HEK293T (cell line): ENCODE data around the gene SUSD3.

ENCODE experiments used
- BHLHE40 ChIP-seq: fragments of 450-650 bp; IDR thresholded peaks from 2 replicates; pipeline ENCODE4 v1.6.1; 2016; ENCODE audit warnings: mild to moderate bottlenecking, moderate library complexity, borderline replicate concordance
- CTBP1 ChIP-seq: fragments of 450-650 bp; IDR thresholded peaks from 2 replicates; pipeline ENCODE4 v1.6.1; 2016; ENCODE audit warnings: borderline replicate concordance
- ELF4 ChIP-seq: fragments of 450-650 bp; IDR thresholded peaks from 2 replicates; pipeline ENCODE4 v1.6.1; 2017; ENCODE audit warnings: antibody characterized with exemption
- FOXA1 ChIP-seq: fragments of 450-650 bp; IDR thresholded peaks from 2 replicates; pipeline ENCODE4 v1.6.1; 2016; ENCODE audit warnings: mild to moderate bottlenecking
- FOXK2 ChIP-seq: fragments of 450-650 bp; IDR thresholded peaks from 2 replicates; pipeline ENCODE4 v1.6.1; 2016; ENCODE audit warnings: mild to moderate bottlenecking
- LEF1 ChIP-seq: fragments of 450-650 bp; IDR thresholded peaks from 2 replicates; pipeline ENCODE4 v1.6.1; 2017; ENCODE audit warnings: mild to moderate bottlenecking, borderline replicate concordance
- SP1 ChIP-seq: fragments of 450-650 bp; IDR thresholded peaks from 2 replicates; pipeline ENCODE4 v1.6.1; 2017
- SUZ12 ChIP-seq: fragments of 450-650 bp; IDR thresholded peaks from 2 replicates; pipeline ENCODE4 v1.6.1; 2016; ENCODE audit warnings: mild to moderate bottlenecking
- ZNF384 ChIP-seq: fragments of 450-650 bp; IDR thresholded peaks from 2 replicates; pipeline ENCODE4 v1.6.1; 2016
- TF ChIP-seq, protein P1 (sequence below): fragments of 450-650 bp; IDR thresholded peaks from 2 replicates; pipeline ENCODE4 v1.6.1; 2016

DNA sequence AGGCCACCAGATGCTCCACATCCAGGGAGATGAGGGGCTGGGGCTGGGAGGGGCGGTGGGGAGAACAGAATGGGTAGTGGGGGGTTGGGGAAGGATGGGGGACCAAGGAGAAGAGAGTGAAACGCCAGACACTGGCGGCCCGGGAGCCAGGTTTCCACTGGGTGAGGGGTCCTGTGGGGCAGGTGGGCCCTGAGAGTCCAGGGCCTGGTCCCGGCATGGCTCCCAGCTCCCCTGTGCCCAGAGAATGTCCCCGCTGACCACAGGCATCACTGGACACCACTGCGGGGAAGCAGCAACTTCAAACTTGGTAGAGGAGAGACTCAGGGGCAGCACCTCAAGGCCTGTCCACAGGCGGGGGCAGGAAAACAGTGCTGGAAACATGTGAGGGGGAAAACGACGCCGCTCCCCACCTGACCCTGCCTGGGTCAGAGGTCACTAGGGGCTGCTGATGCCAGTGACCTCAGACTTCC is 62.4 kb downstream of the SUSD3 start:
- no peak for TF ChIP-seq SP1
- TF ChIP-seq CTBP1, result no peak
- no peak for TF ChIP-seq BHLHE40
- no peak for TF ChIP-seq FOXA1
- TF ChIP-seq SUZ12, result no peak
- TF ChIP-seq, protein P1, sequence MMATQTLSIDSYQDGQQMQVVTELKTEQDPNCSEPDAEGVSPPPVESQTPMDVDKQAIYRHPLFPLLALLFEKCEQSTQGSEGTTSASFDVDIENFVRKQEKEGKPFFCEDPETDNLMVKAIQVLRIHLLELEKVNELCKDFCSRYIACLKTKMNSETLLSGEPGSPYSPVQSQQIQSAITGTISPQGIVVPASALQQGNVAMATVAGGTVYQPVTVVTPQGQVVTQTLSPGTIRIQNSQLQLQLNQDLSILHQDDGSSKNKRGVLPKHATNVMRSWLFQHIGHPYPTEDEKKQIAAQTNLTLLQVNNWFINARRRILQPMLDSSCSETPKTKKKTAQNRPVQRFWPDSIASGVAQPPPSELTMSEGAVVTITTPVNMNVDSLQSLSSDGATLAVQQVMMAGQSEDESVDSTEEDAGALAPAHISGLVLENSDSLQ, result no peak
- no peak for TF ChIP-seq ZNF384
- no peak for TF ChIP-seq FOXK2
- TF ChIP-seq ELF4, result no peak
- TF ChIP-seq LEF1, result no peak
